NT2/D1 (cell line): ENCODE data around the gene NBPF6.

ENCODE experiments used
- SUZ12 ChIP-seq: IDR thresholded peaks from 2 replicates; pipeline ENCODE4 v1.6.1; 2011; ENCODE audit not compliant: insufficient read length, insufficient read depth; ENCODE audit errors: extremely low read depth
- ZNF274 ChIP-seq: IDR thresholded peaks from 2 replicates; pipeline ENCODE4 v1.6.1; 2011; ENCODE audit warnings: mild to moderate bottlenecking, low read depth, low read length

GRCh38 chr1:108502138-108502537 lies 52.0 kb downstream of the NBPF6 start:
- TF ChIP-seq SUZ12 = no peak
- TF ChIP-seq ZNF274 = no peak
